Pulmonary artery endothelial cell (primary cell): ENCODE measurements around the gene ZSWIM8. TPM values are rescaled to one million over a fixed set of nuclear protein-coding genes. Genes with fewer than 3 reads are reported as not detected.

ENCODE experiments used
- DNase-seq: peaks from one replicate; pipeline ENCODE4 v3.0.0-alpha.2; 2011; ENCODE audit warnings: low read depth, low spot score
- total RNA-seq: library from RNA; depleted of rRNA; stranded (reverse); fragments of >200 nt; gene quantifications from 2 replicates; pipeline ENCODE4 v1.2.3, GENCODE V29; 2014

Gene ZSWIM8
- total RNA-seq, 1 donor from 2014 or later = 31.5 TPM

DNA sequence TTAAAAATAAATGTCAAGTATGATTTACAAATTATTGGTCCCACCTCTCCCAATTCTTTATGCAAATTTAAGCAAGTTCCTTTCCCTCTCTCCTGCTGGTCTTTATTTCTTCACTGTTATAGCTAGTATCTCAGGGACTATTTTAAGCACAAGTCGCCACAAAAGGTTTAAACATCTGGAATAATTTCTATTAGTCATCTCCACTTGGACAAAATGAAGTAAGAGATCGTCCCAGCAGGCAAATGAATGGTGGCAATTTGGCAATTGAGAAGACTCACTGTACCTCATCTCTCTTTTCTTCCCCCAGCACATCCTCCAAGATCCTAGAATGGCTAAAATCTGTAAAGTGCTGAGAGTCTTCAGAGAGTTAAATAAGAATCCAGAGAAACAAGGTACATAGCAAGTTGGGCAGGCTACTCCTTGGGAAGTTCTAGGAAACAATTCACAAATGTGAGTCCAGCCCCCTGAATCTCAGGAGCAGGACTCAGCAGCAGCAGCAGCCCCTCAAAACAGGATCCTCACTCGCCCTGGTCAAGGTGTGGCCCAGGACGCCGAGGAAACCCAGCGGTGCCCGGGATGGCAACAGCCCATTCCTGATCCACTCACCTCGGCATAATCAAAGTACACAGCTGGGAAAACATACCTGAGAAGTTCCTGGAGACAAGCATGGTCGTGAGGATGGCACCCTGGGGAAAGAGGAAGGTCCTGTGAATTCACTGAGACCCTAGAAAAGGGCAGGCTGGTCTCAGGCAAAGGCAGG, 56.3 kb downstream of the ZSWIM8 start:
- DNase-seq = no peak

DNA sequence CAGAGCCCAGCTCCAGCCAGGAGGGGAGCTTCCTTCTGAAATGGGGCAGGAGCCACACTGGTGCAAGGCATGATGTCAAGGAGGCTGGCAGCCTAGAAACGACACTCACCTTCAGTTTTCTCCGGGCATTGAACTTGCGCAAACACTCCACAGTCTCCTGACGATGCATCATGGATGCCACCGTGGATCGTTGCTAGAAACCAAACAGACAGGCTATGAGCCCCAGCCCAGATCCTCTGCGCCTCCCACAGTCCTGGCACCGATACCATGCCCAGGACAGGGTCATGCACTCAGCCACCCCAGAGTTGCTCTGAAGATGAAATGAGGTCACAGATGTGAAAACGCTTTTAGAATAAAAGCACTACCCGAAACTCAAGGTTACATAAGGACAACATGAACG, 56.9 kb downstream of the ZSWIM8 start:
- DNase-seq = no peak

DNA sequence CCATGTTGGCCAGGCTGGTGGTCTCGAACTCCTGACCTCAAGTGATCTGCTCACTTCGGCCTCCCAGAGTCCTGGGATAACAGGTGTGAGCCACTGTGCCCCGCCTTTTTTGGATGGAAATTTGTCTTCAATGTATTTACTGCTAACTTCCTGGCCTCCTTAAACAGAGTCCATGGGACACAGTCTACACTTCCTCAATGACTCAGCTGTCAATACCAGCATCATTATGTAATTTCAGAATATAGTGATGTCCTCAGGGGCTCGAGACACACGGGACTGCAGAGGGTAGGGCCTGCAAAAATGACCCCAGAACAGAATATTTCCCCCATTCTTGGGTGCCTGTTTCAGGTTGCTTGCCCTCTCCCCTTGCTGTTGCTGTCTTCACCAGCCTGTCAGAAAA, 57.9 kb downstream of the ZSWIM8 start:
- no peak for DNase-seq

DNA sequence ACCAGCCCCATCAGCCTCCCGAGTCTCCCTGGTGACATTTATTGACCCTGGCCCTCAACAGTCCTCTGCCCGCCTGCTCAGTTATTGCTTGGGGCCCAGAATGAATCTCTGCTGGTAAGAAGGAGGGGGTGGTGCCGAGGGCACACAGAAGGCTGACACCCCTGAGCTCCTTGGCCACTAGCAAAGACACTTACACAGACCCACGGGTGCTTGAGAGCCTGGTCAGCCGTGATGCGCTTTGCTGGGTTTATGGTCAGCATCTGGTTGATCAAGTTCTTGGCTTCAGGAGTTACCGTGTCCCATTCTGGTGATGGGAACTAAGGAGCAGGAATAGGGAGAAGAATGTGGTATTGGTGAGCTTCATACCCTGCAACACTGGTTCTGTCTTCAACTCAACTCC, 61.6 kb downstream of the ZSWIM8 start:
- no peak for DNase-seq

DNA sequence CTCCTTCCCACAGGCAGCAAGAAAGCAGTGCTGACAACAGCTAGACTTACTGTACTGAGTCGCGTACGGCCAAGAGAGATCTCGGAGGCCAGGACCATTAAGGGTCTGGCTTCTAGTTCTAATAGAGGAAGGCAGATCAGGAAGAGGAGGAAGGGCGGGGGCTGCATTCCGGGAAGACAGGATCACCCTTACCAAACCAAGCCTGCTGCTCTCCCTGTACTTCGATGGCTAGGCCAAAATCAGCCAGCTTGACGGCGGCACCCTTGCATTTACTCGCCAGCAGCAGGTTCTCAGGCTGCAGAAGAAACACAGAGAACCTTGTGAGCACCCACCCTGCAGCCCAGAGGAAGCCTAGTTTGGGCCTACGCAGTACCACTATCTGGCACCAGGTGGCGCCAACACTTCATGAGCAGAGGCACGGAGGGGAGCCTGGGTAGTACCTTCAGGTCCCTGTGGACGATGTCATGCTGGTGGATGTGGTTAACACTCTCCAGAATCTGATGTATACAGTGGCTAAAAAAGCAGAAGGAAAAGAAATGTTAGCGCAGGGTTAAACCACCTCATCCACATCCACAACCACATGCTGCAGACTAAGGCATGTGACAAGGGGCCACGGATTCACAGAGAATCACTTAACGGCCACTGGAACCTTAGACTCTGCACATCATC, 63.5 kb downstream of the ZSWIM8 start:
- peak; percentile 35 for DNase-seq

DNA sequence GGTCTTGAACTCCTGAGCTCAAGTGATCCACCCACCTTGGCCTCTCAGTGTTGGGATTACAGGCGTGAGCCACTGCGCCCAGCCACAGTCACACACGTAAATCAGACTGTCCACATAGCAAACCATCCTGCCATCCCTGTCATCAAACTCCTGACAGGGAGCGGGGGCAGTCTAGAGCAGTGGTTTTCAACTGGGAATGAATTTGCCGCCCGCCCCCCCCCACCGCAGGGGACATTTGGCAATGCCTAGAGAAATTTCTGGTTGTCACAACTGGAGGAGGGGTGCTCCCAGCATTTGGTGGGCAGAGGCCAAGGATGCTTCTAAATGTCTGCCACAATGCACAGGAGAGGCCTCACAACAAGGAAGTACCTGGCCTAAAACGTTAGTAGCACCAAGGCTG, 64.8 kb downstream of the ZSWIM8 start:
- no peak for DNase-seq

DNA sequence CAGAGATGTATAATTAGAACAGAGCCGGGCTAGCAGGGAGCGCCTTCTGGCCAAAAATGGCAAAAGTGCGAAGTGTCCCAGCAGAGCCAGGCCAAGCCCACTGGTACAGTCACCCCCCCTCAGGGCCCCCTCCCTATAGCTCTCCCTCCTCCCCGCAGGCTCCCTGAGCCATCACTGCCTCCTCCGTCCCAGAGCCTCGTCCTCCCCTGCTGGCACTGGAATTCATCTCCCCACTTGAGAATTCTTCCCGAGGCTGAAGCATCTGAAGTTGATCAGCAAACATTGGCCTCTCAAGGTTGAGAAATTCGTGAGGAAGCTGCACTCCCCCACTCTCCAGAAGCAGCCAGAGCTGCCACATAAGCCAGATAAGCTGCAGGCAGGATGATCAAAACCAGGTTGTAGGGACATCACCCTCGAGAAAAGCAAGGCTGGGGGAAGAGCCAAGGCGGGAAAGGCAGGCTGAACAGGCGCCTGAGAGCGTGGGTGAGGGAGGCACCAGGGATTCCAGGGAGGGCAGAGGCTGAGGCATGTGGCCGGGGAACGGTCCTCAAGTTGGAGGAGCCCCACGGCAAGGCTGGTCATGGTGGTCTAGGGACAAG, 65.6 kb downstream of the ZSWIM8 start:
- DNase-seq = no peak

Other genes with a start within 250 kb of the ZSWIM8 start
- gene USP54, start 194.3 kb upstream of the ZSWIM8 start, total RNA-seq = 5.3 and 5.8 TPM in 2 replicates
- not detected in 2 replicates for gene MYOZ1, start 144.1 kb upstream of the ZSWIM8 start, total RNA-seq
- gene SYNPO2L, start 129.6 kb upstream of the ZSWIM8 start, total RNA-seq = not detected in 2 replicates
- 1.1 and 1.8 TPM in 2 replicates for gene AGAP5, start 87.5 kb upstream of the ZSWIM8 start, total RNA-seq
- 72.5 and 73.7 TPM in 2 replicates for gene SEC24C, start 41.2 kb upstream of the ZSWIM8 start, total RNA-seq
- gene CHCHD1, start 3.6 kb upstream of the ZSWIM8 start, total RNA-seq = 30.9 and 31.3 TPM in 2 replicates
- 12.9 and 17.4 TPM in 2 replicates for gene NDST2, start 26.0 kb downstream of the ZSWIM8 start, total RNA-seq
- 31.1 and 31.2 TPM in 2 replicates for gene CAMK2G, start 88.9 kb downstream of the ZSWIM8 start, total RNA-seq
- 25.9 and 29.0 TPM in 2 replicates for gene PLAU, start 125.5 kb downstream of the ZSWIM8 start, total RNA-seq
- gene VCL, start 212.5 kb downstream of the ZSWIM8 start, total RNA-seq = 169 and 184 TPM in 2 replicates